Renal cortex interstitium (tissue), 11 donors: ENCODE data around the gene USP30. TPM values are rescaled to one million over a fixed set of nuclear protein-coding genes. Genes with fewer than 3 reads are reported as not detected.
A peak's percentile ranks its signal among the peaks of the same experiment; 100 is the strongest.
"Not testable (repeated sequence)": the region's sequence is repeated elsewhere in the genome, so short reads cannot be mapped to it uniquely, and the experiment has no call there.

Experiments used
- DNase-seq, 11 donors: peaks; one replicate each; pipeline ENCODE4 v3.0.0-alpha.2; 2013; ENCODE audit warnings: low read depth in 9 of 11, low spot score in 4 of 11; ENCODE audit errors: extremely low read depth in 1 of 11
- polyA plus RNA-seq, 3 donors: library from polyadenylated mRNA; unstranded; fragments of 120-200 nt; gene quantifications; one replicate each; pipeline ENCODE4 v1.2.1, GENCODE V29; 2013; ENCODE audit not compliant: insufficient read length in 3 of 3

USP30 gene
- polyA plus RNA-seq, 3 donors: 23.7 to 27.8 (median 24.0) TPM

- DNase-seq: no peak
Measured at GRCh38 chr12:109044241-109044640, 8.1 kb upstream of the USP30 start.

GRCh38 chr12:109047081-109047805 lies 5.1 kb upstream of the USP30 start:
- no peak for DNase-seq

GRCh38 chr12:109048706-109049105 lies 3.7 kb upstream of the USP30 start:
- DNase-seq: not testable (repeated sequence)

- DNase-seq: not testable (repeated sequence)
Measured at GRCh38 chr12:109049794-109050193, 2.6 kb upstream of the USP30 start.

DNA sequence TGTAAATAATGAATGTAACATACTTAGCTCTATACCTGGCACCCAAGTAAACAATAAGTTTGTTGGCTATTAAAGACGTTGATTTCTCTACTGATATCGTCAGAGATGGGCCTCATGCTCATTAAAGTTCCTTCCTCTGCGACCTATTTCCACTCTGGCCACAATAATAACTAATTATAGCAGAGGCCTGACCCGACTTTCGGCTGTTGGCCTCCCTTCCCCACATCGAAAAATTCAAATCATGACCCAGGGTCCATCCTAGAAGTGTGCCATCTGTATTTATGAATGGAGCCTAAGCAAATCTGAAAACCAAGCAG lies 321 bp upstream of the USP30 start:
- no peak for DNase-seq

DNA sequence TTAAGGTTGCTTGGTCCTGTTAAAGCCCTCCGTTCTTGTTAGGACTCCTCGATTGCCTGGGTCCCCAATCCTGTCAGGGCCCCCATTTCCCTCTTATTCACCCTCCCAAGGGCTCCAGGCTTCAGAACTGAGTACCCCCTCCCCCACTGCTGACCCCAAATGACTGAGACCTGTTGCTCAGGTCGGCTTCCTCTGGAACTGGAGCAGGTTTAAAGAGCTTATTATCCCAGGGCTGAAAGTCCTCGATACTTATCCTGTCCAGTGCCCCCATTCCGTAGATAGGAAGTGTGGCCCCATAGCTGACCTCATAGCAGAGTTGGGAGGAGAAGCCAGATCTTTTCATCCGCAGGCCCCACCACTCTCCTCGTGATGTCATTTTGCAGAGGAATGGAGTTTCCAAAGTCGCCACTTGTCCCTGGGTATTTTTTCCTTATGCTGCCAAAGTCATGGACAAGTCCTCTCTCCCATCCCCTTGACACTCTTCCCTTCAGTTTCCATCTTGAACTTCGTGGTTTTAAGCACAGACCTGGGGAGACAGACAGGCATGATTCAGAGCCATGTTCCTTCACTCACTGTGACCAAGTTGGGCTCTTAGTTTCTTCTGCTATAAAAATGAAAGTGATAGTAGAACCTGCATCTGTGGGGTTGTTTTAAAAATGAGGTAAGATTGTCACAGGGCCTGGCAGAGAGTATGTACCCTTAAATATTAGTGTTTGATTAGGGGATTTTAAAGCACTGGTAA lies 1.2 kb downstream of the USP30 start:
- no peak for DNase-seq

GRCh38 chr12:109054124-109054513 lies 1.7 kb downstream of the USP30 start:
- not testable (repeated sequence) for DNase-seq

GRCh38 chr12:109054520-109054919 lies 2.1 kb downstream of the USP30 start:
- DNase-seq: no peak

DNA sequence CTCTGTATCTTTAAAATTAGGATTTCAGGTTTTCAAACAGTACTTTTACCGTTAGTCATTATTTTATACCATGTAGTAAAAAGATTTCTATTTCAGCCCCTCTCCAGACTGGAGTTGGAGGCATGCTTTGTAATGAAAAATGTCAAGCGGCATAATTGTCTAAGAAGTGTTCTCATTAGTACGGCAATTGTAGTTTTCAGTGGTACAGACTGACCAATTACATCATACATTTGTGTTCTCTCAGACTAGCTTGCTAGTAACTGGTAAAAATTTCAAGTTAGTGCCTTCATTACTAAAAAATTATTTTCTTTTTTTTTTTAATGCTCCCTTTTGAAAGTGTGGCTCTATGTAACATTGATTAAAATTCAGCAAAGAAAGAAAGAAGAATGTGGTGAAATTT lies 4.5 kb downstream of the USP30 start:
- DNase-seq: no peak

- no peak for DNase-seq
Measured at GRCh38 chr12:109057376-109057775, 5.0 kb downstream of the USP30 start.

DNA sequence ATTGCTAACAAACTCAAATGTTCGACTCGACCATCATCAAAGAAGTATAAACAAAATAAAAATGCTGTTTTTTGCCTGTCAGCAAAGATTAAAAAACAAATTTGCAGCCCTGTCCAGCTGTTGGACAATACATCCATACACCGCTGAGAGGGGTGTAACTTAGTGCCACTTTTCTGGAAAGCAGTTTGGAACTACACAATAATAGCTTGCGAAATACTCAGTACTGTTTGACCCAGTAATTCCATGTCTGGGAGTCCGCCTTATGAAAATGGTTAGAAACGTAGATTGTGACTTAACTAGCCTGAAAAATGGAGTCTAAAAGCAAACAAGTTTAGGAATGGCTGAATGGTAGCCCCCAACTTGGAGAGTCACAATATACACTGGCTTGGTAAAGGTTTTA lies 6.4 kb downstream of the USP30 start:
- DNase-seq: no peak

DNA sequence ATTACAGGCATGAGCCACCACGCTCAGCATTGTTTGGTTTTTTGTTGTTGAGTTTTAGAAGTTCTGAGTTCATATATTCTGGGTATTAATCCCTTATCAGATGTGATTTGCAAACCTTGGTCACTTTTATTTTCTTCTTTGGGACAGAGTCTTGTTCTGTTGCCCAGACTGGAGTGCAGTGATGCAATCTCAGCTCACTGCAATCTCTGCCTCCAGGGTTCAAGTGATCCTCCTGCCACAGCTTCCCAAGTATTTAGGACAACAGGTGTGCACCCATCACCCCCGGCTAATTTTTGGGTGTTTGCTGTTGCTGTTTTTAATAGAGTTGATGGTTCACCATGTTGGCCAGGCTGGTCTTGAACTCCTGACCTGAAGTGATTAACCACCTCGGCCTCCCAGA lies 11.8 kb downstream of the USP30 start:
- DNase-seq: no peak

GRCh38 chr12:109065154-109065852 lies 12.9 kb downstream of the USP30 start:
- peak in 1 of 11 donors; percentile 22 for DNase-seq

DNA sequence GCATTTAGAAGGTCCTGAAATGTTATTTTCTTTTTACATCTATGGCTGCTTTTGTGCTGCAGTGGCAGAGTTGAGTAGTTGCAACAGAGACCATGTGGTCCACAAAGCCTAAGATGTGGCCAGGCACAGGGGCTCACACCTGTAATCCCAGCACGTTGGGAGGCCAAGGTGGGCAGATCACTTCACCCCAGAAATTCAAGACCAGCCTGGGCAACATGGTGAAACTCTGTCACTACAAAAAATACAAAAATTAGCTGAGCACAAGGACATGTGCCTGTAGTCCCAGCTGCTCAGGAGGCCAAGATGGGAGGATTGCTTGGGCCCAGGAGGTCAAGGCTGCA lies 13.4 kb downstream of the USP30 start:
- no peak for DNase-seq

GRCh38 chr12:109069307-109070271 lies 17.2 kb downstream of the USP30 start:
- DNase-seq: no peak

- DNase-seq: no peak
Measured at GRCh38 chr12:109074866-109075265, 22.5 kb downstream of the USP30 start.

- DNase-seq: no peak
Measured at GRCh38 chr12:109082751-109083150, 30.4 kb downstream of the USP30 start.

GRCh38 chr12:109084425-109084824 lies 32.0 kb downstream of the USP30 start:
- DNase-seq: no peak

- DNase-seq: no peak
Measured at GRCh38 chr12:109085590-109085989, 33.2 kb downstream of the USP30 start.
